ENCODE data around the gene ZNF484. TPM values are rescaled to one million over a fixed set of nuclear protein-coding genes. Genes with fewer than 3 reads are reported as not detected.
A peak's percentile ranks its signal among the peaks of the same experiment; 100 is the strongest.
"Not testable (repeated sequence)": the region's sequence is repeated elsewhere in the genome, so short reads cannot be mapped to it uniquely, and the experiment has no call there.

Gene ZNF484
- total and polyA plus RNA-seq, 2 donors from 2014 or later = 1.9 to 13.5 TPM

GRCh38 chr9:92887880-92888338, 10.1 kb upstream of the ZNF484 start:
- Histone ChIP-seq H3K9me3 (ENCODE audit: control insufficient read depth in 2 of 3, insufficient read depth in 1 of 3, low read length in 3 of 3) (no peaks in the 10 kb centered on the region), H3K27ac (ENCODE audit: low read depth in 2 of 2, low read length in 2 of 2) (no peak overlapping the region), H3K9ac (ENCODE audit: low read length in 3 of 3) (no peak overlapping the region), H3K36me3 (ENCODE audit: control insufficient read depth in 2 of 3, insufficient read depth in 3 of 3, low read length in 3 of 3) (no peaks in the 10 kb centered on the region), H3K27me3 (ENCODE audit: control insufficient read depth, insufficient read depth, low read length) (no peaks in the 10 kb centered on the region), H3K4me1 (ENCODE audit: control insufficient read depth in 2 of 3, insufficient read depth in 2 of 3, low read depth in 1 of 3, low read length in 3 of 3) (no peaks in the 10 kb centered on the region), H3K4me3 (ENCODE audit: low read length in 3 of 3) (no peak overlapping the region)
- DNase-seq (peak in 3 of 5 donors; percentile 53 to 72 (median 70)), FAIRE-seq (no peak)
- intact Hi-C loops (cut with DNase I) = no loop called here
- TF ChIP-seq CTCF (IDR thresholded peaks at IDR 0.05; ENCODE audit: borderline replicate concordance, extremely low read depth, insufficient read depth) = no peak

GRCh38 chr9:92886846-92887610, 9.2 kb upstream of the ZNF484 start:
- H3K9ac ChIP-seq (ENCODE audit: low read length in 3 of 3); intact Hi-C loops (cut with DNase I); H3K4me3 ChIP-seq (ENCODE audit: low read length in 3 of 3); H3K9me3 ChIP-seq (ENCODE audit: control insufficient read depth in 2 of 3, insufficient read depth in 1 of 3, low read length in 3 of 3); H3K4me1 ChIP-seq (ENCODE audit: control insufficient read depth in 2 of 3, insufficient read depth in 2 of 3, low read depth in 1 of 3, low read length in 3 of 3); H3K27ac ChIP-seq (ENCODE audit: low read depth in 2 of 2, low read length in 2 of 2); DNase-seq; H3K36me3 ChIP-seq (ENCODE audit: control insufficient read depth in 2 of 3, insufficient read depth in 3 of 3, low read length in 3 of 3); H3K27me3 ChIP-seq (ENCODE audit: control insufficient read depth, insufficient read depth, low read length); FAIRE-seq: not testable (repeated sequence)

- H3K36me3 ChIP-seq (ENCODE audit: control insufficient read depth in 2 of 3, insufficient read depth in 3 of 3, low read length in 3 of 3); H3K27me3 ChIP-seq (ENCODE audit: control insufficient read depth, insufficient read depth, low read length); H3K9ac ChIP-seq (ENCODE audit: low read length in 3 of 3); intact Hi-C loops (cut with DNase I); FAIRE-seq; H3K4me3 ChIP-seq (ENCODE audit: low read length in 3 of 3); H3K9me3 ChIP-seq (ENCODE audit: control insufficient read depth in 2 of 3, insufficient read depth in 1 of 3, low read length in 3 of 3); H3K27ac ChIP-seq (ENCODE audit: low read depth in 2 of 2, low read length in 2 of 2); H3K4me1 ChIP-seq (ENCODE audit: control insufficient read depth in 2 of 3, insufficient read depth in 2 of 3, low read depth in 1 of 3, low read length in 3 of 3); DNase-seq: not testable (repeated sequence)
Observed at GRCh38 chr9:92883666-92884405, 6.0 kb upstream of the ZNF484 start.

- intact Hi-C loops (cut with DNase I) = no loop called here
Observed at GRCh38 chr9:92882276-92882675, 4.4 kb upstream of the ZNF484 start.

More at GRCh38 chr9:92882276-92882675, 4.4 kb upstream of the ZNF484 start:
- Histone ChIP-seq H3K27ac (ENCODE audit: low read depth in 2 of 2, low read length in 2 of 2) (no peak overlapping the region), H3K9ac (ENCODE audit: low read length in 3 of 3) (no peak overlapping the region), H3K36me3 (ENCODE audit: control insufficient read depth in 2 of 3, insufficient read depth in 3 of 3, low read length in 3 of 3) (no peaks in the 10 kb centered on the region), H3K27me3 (ENCODE audit: control insufficient read depth, insufficient read depth, low read length) (no peaks in the 10 kb centered on the region), H3K4me3 (ENCODE audit: low read length in 3 of 3) (no peak overlapping the region), H3K4me1 (ENCODE audit: control insufficient read depth in 2 of 3, insufficient read depth in 2 of 3, low read depth in 1 of 3, low read length in 3 of 3) (no peaks in the 10 kb centered on the region), H3K9me3 (ENCODE audit: control insufficient read depth in 2 of 3, insufficient read depth in 1 of 3, low read length in 3 of 3) (no peaks in the 10 kb centered on the region)
- no peak for TF ChIP-seq CTCF (IDR thresholded peaks at IDR 0.05; ENCODE audit: borderline replicate concordance, extremely low read depth, insufficient read depth)
- FAIRE-seq (no peak), DNase-seq (no peak)
